Esophagus muscularis mucosa (tissue), 4 donors: Measurements from ENCODE around the gene HCN3.

Source experiments
- EP300 ChIP-seq: sonication (generic); formaldehyde crosslinking; IDR thresholded peaks from one replicate; pipeline ENCODE4 v1.6.1; 2017; ENCODE audit warnings: antibody characterized with exemption
- POLR2A ChIP-seq: fragments of 450-650 bp; IDR thresholded peaks from one replicate; pipeline ENCODE4 v1.6.1; 2017; ENCODE audit warnings: antibody characterized with exemption, moderate library complexity, mild to moderate bottlenecking, low read depth
- POLR2AphosphoS5 ChIP-seq, 2 donors: sonication (generic); formaldehyde crosslinking; IDR thresholded peaks; one replicate each; pipeline ENCODE4 v1.6.1; 2017; ENCODE audit warnings: antibody characterized with exemption in 2 of 2
- TF ChIP-seq, protein P1 (sequence below), 3 experiments: fragments of 200-600 bp in 2 of 3; fragments of 450-650 bp in 1 of 3; sonication (generic) in 2 of 3; IDR thresholded peaks; one replicate each; pipeline ENCODE4 v1.5.1; 2017 to 2019; ENCODE audit warnings: antibody characterized with exemption in 3 of 3, mild to moderate bottlenecking in 2 of 3, moderate library complexity in 1 of 3

DNA sequence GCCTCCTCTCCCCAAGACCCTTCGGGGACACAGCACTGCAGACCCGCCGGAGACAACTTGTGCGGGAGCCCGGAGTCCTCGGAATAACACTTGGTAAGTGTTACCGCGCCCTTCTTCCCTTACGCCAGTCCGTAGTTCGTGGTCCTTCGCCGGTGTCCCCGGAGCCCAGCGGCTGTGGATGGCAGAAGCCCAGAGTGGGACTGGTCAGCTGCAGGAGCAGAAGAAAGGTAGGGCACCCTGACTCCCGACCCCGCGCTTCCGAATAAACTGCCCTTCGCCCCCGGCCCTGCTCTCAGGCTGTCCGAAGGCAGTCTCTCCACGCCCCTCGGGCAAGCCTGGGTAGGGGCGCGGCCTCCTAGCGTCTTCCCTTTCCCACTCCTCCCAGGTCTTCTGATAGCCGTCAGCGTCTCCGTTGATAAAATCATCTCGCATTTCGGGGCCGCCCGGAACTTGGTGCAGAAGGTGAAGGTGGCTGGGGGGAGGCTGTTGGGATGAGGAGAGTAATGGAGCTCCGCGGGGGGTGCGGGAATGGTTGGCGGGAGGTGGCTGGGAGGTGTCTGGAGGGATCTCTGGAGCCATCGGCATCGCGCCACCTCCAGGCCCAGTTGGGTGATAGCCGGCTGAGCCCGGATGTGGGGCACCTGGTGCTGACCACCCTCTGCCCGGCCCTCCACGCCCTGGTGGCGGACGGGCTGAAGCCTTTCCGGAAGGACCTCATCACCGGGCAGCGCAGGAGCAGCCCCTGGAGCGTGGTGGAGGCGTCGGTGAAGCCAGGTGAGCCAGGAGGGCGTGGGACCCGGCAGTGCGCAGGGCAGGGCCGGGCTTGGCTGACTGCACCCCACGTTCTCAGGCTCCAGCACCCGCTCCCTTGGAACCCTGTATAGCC, 47.7 kb downstream of the HCN3 start:
- no peak for TF ChIP-seq EP300
- TF ChIP-seq, protein P1, sequence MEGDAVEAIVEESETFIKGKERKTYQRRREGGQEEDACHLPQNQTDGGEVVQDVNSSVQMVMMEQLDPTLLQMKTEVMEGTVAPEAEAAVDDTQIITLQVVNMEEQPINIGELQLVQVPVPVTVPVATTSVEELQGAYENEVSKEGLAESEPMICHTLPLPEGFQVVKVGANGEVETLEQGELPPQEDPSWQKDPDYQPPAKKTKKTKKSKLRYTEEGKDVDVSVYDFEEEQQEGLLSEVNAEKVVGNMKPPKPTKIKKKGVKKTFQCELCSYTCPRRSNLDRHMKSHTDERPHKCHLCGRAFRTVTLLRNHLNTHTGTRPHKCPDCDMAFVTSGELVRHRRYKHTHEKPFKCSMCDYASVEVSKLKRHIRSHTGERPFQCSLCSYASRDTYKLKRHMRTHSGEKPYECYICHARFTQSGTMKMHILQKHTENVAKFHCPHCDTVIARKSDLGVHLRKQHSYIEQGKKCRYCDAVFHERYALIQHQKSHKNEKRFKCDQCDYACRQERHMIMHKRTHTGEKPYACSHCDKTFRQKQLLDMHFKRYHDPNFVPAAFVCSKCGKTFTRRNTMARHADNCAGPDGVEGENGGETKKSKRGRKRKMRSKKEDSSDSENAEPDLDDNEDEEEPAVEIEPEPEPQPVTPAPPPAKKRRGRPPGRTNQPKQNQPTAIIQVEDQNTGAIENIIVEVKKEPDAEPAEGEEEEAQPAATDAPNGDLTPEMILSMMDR (IDR thresholded peaks at IDR 0.05): peak; percentile 37 to 56 (median 54)
- TF ChIP-seq POLR2AphosphoS5 (IDR thresholded peaks at IDR 0.05): peak in 1 of 2 donors; percentile 20
- TF ChIP-seq POLR2A: no peak
